ENCODE data around the gene KDM6B.
"Not testable (repeated sequence)": the region's sequence is repeated elsewhere in the genome, so short reads cannot be mapped to it uniquely, and the experiment has no call there.

Gene KDM6B

DNA sequence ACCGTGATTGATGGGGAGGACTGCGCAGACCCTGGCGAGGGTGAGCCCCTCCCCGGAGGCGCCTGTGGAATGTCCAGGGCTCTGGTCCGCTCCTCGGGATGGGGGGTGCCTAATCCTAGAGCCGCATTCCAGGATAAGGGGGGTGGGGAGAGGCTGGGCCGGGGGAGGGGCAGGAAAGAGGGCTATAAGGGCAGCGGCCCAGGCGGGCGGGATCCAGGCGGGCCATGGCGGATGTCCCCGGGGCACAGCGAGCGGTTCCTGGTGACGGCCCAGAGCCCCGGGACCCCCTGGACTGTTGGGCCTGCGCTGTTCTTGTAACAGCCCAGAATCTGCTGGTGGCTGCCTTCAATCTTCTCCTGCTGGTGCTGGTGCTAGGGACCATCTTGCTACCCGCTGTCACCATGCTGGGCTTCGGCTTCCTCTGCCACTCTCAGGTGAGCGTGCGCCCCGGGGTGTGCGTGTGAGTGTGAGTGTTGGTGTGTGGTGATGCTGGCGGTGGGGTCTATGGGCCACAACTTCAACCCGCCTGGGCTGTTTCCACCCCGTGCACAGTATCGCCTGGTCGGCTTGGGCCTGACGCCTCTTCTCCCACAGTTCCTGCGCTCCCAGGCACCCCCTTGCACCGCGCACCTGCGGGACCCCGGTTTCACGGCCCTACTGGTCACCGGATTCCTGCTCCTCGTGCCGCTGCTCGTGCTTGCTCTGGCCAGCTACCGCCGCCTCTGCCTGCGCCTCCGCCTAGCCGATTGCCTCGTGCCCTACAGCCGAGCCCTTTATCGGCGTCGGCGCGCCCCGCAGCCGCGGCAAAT is 21.0 kb downstream of the KDM6B start, which contains the start of gene TMEM88:
Gene TMEM88, plus strand, starts transcription at position 216 of the 809 bp plus-strand sequence. Its CDS starts 9 bp downstream, at position 225.
- DNase-seq, result peak; percentile 24

DNA sequence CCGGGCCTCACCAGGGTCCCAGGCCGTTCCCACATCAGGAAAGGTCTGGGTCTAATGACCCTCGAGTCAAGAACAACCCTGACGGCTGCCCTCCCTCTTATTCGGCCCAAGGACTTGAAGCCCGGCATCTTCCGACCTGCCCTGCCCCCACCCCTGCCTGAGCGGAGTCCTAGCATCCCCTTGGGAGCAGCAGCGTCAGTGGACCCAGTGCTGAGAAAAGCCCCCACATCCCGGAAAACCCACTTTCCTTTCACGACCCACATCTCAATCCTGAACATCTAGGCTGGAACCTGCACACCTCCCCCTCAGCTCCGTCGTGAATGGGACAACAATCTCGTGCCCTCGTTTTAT is 21.6 kb downstream of the KDM6B start:
- DNase-seq, result no peak

DNA sequence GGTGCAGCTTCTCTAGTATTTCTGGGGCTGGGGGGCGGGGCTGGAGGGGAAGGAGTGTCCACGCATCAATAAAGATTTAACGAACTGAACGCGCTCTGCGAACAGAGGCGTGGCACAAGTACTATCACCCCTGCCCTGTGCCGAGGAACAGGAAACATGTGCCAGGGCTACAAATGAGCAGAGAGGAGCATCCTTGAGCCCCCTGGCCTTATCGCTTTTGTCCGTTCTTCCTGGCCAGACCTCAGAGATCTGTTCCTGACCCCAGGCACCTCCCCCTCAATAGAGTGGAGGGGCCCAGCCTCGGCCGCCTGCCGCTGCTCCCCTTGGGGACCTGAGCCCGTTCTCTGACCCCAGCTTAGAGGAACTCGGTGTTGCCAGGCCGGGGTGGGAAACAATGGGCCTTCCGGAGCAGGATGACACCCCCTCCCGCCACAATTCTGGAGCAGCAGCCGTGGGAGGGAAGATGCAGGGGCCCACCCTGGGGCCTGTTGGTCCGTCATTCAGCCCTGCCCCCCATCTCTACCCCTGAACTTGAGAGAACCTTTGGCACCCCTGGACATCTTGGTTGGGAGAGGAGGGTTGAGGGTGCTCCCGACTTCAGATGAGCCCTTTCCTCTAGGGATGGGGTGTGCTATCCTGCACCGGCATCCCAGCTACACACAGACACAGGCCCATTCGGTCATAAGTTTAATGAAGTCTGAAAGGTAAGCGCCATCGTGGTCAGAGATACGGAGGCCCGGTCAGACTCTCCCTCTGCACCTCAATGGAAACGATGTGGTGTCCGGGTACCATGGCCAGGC is 22.2 kb downstream of the KDM6B start:
- DNase-seq, result peak; percentile 36

DNA sequence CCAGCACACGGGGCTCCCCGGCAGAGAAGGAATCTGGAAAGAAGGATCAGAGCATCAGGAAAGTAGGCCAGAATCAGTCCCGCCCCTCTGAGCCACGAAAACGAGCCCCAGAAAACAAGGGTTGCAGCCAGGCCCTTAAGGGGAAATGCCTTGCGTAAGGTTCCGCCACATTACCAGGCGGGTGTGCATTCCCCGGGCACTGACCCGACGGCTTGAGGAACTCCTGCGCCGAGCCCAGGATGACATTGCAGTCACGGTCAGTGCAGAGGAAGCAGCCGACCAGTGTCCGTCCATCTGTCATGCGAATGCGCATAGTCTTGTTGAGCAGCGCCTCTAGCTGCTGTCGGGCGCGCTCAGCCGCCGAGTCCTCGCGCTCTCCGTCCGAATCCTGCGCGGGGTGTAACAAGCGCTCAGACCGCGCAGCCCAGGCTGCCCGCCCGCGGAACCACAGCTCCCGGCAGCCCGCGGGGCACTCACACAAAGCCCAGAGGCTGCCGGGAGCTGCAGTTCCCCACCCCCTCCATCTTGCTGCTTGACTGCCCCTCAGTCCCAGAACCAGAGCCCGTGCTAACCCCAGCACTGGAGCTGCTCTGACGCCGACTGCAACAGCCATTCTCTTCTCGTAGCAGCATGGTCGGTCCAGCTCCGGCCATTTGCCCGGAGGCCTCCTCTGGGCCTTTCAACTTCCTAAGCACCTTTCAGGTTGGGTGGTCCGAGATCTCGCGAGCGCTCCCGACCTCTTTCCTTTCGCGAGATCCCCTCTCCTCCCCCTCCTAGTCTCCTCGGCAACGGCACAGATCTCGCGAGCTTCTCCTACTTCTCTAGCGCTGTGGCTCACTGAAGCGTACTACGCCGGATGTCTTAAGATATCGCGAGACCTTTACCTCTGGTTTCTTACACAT is 23.0 kb downstream of the KDM6B start, which contains the start of gene NAA38:
Gene NAA38, minus strand, starts transcription at position 749 of the 902 bp plus-strand sequence. Its CDS starts 96 bp downstream, at position 653.
- DNase-seq, result peak; percentile 89

DNA sequence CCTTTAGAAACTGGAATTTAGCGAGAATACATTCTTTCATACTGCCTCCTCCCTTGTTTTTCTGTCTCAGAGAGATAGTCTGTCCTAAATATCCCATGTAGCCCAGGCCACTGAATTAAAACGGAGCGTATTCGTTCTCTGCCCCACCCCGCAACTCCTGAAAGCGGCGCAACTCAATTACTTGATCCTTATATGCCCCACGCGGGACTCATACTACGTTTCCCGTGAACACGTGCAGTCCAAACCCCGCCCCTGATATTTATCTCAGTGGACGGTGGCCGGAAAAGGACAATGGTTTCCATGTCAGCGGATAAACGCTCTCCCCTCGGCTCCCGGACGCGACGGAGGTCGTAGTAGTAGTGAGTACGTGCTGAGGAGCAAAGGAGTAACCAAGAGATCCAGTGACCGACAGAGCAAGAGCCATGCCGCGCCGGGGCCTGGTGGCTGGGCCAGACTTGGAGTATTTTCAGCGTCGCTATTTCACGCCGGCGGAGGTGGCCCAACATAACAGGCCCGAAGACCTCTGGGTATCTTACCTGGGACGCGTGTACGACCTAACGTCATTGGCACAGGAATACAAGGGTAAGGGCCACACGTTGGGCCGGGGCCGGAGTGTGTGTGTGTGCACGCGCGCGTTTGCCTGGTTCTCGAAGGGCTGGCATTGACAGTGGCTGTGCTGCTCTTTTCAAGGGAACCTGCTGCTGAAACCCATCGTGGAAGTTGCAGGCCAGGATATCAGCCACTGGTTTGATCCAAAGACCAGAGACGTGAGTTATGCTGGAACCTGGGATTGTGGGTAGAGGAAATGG is 23.9 kb downstream of the KDM6B start, which contains the start of gene CYB5D1:
Gene CYB5D1, plus strand, starts transcription at position 291 of the 809 bp plus-strand sequence. Its CDS starts 132 bp downstream, at position 423.
- DNase-seq, result peak; percentile 81

DNA sequence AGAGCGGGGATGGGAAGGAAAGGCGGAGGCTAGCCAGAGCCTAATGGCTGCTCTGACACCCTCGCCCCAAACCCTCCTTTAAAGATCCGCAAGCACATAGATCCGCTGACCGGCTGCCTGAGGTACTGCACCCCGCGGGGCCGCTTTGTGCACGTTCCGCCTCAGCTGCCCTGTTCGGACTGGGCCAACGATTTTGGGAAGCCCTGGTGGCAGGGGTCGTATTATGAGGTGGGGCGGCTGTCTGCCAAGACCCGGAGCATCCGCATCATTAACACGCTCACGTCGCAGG is 24.4 kb downstream of the KDM6B start:
- peak; percentile 46 for DNase-seq

DNA sequence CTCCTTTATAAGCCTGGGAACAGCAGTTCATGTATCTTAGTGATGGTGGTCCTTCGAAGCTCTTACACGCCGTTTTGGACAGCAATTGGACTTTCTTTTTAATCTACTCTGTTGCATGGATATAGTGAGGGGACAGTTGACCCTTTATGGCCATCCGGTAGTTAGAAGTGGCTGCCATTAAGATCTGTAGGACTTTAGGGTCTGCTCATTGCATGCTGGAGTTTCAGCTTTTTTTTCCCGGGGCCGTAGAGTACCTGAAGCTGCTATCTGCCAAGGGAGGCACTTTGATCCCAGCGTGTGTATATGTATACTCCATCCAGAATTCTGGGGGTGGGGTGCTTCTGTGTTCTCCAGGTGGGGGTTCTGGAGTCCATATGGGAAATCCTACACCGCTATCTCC is 25.0 kb downstream of the KDM6B start:
- no peak for DNase-seq

DNA sequence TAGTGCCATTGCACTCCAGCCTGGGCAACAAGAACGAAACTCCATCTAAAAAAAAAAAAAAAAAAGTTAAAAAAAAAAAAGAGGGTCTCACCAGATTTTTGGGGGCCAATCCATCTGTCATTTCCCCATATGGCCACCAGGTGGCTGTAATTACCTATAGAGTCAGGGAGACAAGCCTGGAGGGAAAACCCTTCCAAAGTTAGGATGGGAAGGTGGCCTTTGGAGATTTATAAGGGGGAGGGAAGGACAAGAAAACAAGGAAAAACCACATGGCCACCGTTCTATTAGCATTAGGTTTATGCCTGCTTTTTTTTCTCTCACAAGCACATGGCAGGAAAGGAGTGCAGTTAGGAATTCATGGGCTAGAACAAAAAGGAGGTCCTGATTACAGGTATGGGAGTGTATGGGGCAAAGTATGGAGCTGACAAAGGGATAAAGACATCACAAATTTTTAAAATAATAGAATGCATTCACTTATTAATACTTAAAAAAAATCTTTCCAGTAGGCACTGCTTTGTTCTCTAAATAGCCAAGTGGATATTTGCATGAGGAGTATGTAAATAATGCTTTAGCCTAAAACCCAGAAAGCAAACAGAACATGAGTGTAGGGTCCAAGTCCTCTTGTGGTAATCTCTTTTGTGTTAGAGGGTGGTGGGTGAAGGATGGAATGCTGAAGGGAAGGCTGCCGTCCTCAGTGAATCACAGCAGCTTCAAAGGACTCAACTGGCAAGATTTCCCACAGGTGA is 28.8 kb downstream of the KDM6B start:
- DNase-seq, result peak; percentile 27

DNA sequence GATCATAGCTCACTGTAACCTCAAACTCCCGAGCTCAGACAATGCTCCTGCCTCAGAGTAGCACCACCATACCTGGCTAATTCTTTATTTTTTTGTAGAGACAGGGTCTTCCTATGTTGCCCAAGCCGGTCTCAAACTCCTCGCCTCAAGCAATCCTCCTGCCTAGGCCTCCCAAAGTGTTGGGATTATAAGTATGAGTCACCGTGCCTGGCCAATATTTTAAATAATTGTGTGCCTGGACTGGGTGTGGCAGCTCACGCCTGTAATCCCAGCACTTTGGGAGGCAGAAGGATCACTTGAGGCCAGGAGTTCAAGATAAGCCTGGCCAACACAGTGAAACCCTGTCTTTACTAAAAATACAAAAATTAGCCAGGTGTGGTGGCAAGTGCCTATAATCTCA is 30.4 kb downstream of the KDM6B start:
- not testable (repeated sequence) for DNase-seq

DNA sequence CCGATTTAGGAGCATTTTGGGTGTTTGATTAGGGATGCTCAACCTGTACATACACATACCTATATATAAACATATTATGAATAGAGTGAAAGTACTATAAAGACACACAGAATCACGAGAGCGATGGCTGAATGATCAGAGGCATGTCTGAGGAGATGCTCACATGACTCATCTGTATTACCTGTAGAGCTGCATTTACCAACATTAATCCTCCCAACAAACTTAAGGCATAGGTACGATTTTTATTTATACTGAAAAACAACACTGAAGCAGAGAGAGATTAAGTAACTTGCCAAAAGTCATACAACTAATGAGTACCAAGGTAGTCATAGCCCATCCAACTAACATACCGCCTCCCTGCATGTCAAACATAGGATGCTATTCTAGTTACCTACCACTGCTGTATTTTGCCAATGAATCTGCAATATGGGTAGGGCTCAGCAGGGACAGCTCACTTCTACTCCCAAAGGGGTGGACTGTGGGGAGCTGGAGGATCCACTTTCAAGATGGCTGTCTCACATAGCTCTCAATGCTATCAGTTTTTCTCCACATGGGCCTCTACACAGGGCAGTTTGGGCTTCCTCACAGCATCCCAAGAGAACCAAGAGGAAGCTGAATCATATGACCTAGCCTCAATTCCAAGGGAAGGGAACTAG is 31.1 kb downstream of the KDM6B start:
- DNase-seq, result no peak

DNA sequence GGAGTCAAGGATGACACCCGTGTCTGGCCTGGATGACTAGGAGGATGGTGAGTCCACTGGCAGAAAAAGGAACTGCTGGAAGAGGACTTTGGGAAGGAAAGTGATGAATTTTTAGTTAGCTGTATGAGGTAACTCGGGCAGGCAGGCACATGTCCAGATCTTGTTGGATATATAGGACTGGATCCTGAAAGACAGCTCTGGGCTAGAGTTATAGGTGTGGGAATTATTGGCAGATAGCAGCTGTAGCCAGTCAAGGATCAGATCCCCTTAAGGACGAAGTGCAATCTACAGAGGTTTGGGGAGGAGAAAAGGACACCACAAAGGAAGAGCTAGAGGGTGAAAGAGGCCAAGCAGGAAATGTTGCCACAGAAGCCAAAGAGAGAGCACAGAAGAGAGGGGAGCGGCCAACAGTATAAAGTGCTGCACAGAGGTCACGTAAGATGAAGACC is 33.9 kb downstream of the KDM6B start:
- DNase-seq, result no peak

DNA sequence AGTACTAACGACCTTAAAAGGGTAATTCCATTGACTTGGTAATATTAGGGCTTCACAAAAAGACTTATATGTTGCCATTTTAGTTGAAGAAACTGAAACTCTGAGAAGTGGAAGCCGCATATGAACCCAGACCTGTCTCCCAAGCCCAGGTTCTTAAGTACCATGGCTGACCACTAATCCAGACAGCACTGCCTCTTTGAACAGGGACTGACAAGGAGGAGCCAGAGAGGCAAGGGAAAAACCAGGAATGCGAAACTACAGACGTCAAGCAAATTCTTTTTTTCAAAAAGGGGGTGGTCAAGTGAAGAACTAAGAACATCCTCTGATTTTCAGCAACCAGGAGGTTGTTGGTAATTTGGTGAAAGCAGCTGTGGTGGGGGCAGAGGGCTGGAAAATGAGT is 39.0 kb downstream of the KDM6B start:
- DNase-seq, result no peak

DNA sequence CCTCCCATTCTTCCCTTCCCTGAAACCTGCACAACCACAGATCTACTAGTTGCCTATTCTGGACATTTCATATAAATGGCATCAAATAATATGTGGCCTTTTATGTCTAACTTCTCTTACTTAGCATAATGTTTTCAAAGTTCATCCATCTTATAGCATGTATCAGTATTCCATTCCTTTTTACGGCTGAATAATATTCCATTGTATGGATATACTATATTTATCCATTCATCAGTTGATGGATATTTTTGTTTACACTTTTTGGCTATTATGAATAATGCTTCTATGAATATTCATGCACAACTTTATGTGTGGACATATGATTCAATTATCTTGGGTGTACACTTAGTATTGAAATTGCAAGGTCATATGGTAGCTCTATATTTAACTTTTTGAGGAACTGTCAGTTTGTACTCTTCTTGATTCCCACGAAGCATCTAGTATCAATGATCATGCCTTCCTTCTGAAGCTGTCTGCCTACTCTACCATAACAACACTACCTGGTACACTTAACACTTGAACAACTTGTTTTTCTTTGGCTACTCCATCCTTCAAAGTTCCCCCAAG is 41.9 kb downstream of the KDM6B start:
- no peak for DNase-seq

DNA sequence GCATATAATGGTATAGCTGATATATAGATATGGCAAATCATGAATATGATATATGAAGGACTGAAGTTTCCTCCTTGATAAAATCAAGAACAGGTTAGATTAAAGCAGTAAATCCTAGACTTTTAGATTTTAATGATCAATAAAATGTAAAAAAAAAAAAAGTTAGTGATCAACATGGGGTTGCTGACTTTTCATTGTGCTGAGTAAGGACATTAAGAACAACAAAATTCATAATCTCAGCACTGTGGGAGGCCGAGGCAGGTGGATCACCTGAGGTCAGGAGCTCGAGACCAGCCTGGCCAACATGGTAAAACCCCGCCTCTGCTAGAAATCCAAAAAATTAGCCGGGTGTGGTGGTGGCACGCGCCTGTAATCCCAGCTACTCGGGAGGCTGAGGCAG is 44.2 kb downstream of the KDM6B start:
- no peak for DNase-seq

DNA sequence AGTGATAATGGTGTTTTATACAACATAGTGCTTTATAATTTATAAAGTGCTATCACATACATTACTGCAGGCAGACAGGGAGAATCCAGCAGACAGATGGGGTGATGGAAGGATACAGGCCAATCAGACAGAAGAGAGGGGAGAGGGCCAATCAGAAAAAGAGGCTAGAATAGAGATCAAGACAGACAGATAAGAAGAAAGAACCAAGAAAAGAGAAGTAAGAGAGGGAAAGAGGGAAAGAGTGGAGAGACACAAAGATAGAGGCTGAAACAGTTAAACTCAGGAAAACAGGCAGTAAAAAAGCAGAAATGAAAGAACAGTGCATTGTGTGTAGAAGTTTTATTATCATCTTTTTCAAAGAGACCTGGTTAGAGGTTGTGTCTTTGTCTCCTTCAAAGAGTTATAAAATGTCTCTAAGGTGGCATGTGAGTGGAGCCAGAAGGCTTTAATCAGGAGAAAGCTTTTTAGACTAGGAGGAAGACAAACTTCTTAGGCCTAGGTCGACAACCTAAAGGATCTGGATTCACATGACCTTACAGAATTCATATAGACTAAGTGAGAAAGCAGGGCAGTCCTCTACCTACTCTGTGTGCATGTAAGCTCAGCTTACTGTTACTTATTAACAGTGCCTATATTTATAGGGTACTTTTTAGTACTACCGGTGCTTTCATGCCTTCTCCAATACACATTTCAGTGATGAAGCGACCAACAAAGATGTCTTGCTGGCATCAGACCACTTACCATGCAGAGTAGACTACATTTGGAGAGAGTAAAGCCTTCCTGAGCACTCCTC is 46.3 kb downstream of the KDM6B start:
- no peak for DNase-seq

DNA sequence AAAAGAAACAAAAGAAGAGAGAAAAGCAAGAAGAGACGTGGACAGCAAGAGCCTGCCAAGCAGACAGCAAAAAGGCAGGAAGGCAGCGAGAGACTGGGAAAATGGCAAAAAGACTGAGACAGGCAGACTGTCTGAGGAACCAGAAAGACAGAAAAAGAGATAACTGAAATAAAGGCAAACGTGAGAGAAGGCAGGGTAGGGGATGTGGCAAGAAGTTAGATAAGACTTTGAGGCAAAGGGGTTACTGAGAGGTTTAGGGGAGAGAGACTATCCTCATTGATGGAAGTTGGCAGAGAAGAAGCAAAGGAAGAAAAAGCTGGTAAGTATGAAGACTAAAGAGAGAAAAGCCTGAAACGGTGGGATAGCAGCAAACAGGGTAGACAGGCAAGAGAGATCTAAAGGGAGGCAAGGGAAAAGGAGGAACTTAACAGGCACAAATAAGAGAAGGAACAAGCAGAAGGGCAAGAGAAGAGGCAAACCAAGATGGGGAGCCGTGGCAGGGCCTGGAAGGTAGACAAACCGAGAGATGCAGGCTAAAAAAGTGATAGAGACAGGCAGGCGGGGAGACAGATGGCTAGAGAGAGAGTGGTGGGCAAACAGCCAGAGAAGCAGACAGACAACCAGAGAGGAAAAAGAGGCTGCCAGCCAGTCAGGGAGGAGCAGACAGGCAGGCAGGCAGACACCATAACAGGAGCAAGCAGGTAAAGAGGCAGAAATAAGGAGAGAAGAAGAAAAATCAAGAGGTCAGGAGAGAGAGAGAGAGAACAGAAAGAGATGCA is 47.4 kb downstream of the KDM6B start:
- DNase-seq, result no peak

DNA sequence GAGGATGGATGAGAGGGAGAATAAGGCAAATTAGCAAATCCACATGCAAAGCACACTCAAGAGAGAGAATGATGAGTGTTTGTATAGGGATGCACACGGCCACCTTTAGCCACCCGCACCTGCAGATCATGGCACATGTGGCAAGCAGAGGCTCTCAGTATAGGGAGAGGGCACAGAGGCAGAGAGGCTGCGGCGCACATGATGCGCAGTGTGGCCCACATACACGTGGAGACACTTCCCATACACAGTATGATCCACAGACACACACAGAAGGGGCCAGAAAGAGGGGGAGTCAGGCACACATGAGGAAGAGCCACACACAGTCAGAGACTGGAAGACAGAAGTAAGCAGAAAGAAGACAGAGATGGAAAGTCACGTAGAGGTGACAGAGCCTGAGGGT is 48.1 kb downstream of the KDM6B start:
- DNase-seq, result peak; percentile 15

DNA sequence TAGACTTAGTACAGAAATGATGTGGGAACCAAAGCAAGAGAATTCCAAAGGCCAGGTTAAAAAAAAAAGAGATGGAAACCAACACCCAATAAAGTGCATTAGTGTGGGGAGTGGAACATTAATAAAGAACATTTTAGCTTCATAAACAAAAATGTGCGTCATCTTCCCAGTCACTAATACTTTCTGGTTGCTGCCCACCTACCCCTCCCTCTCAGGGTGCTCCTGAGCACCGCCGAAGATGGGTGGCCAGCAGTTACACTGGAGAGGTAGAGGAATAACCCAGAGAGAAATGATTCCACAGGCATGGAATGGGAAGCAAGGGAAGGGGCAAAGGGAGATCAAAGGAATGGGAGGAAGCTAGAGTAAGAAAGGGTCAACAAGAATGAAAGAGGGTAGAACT is 48.6 kb downstream of the KDM6B start:
- no peak for DNase-seq

Measured in stimulated activated CD4-positive, alpha-beta T cell treated with anti-CD3 and anti-CD28 coated beads, Interleukin-4, amount 100 ng/mL, for 1 hour (primary cell).